K562 (cell line): Measurements from ENCODE around the gene UBA52. TPM values are rescaled to one million over a fixed set of nuclear protein-coding genes. Genes with fewer than 3 reads are reported as not detected.
A peak's percentile ranks its signal among the peaks of the same experiment; 100 is the strongest.

Experiments used
- BRCA1 ChIP-seq, 2 experiments: fragments of 450-650 bp in 1 of 2; sonication (generic) in 1 of 2; formaldehyde crosslinking in 1 of 2; IDR thresholded peaks; 2 replicates each; pipeline versions ENCODE4 v1.5.0 to v1.6.1; 2017 to 2020; ENCODE audit warnings: mild to moderate bottlenecking in 1 of 2, missing genetic modification reagents in 1 of 2
- CXXC5 ChIP-seq: fragments of 250-450 bp; sonication (Bioruptor Pico); IDR thresholded peaks from 2 replicates; pipeline ENCODE4 v1.8.0; 2022; ENCODE audit warnings: inconsistent platforms, mild to moderate bottlenecking, moderate library complexity
- ESRRB ChIP-seq: fragments of 250-450 bp; sonication (Bioruptor Pico); IDR thresholded peaks from 2 replicates; pipeline ENCODE4 v1.5.0; 2020; ENCODE audit warnings: mild to moderate bottlenecking, moderate library complexity, borderline replicate concordance
- GABPA ChIP-seq: fragments of 200-800 bp; sonication (Bioruptor generic); conservative IDR thresholded peaks from 2 replicates; pipeline ENCODE4 v1.6.1; 2016; ENCODE audit warnings: low read depth, missing genetic modification characterization, missing compliant biosample characterization
- JUN ChIP-seq, 2 experiments: sonication (generic) in 1 of 2; formaldehyde crosslinking in 1 of 2; IDR thresholded peaks; 2 replicates each; pipeline versions ENCODE4 v1.6.1 to v1.8.0; 2012 to 2022; ENCODE audit warnings: borderline replicate concordance in 2 of 2, mild to moderate bottlenecking in 2 of 2, improper control_type of control experiment in 1 of 2, low read depth in 1 of 2, low read length in 1 of 2, missing genetic modification reagents in 1 of 2
- LEF1 ChIP-seq: fragments of 450-650 bp; IDR thresholded peaks from 2 replicates; pipeline ENCODE4 v1.6.1; 2016; ENCODE audit warnings: mild to moderate bottlenecking
- RBM14 ChIP-seq: fragments of 200-400 bp; formaldehyde crosslinking; IDR thresholded peaks from 2 replicates; pipeline ENCODE4 v1.6.1; 2018; ENCODE audit warnings: low read depth, mild to moderate bottlenecking, low read length, moderate library complexity, borderline replicate concordance; ENCODE audit not compliant: insufficient read depth
- RBM17 ChIP-seq: fragments of 200-400 bp; formaldehyde crosslinking; IDR thresholded peaks from 2 replicates; pipeline ENCODE4 v1.6.1; 2017; ENCODE audit warnings: low read depth, mild to moderate bottlenecking, low read length, borderline replicate concordance
- RBM34 ChIP-seq: fragments of 200-400 bp; formaldehyde crosslinking; IDR thresholded peaks from 2 replicates; pipeline ENCODE4 v1.6.1; 2018; ENCODE audit warnings: low read length, borderline replicate concordance; ENCODE audit not compliant: insufficient read depth
- SIN3A ChIP-seq, 2 experiments: fragments of 150-350 bp in 1 of 2; IDR thresholded peaks; 2 replicates each; pipeline ENCODE4 v1.6.1; 2011 to 2016; ENCODE audit warnings: borderline replicate concordance in 2 of 2, low read depth in 2 of 2, low read length in 2 of 2, mild to moderate bottlenecking in 2 of 2, moderate library complexity in 2 of 2; ENCODE audit not compliant: control insufficient read depth in 1 of 2
- SIX5 ChIP-seq, 2 experiments: IDR thresholded peaks; 2 replicates each; pipeline ENCODE4 v1.6.1; 2011; ENCODE audit warnings: low read length in 2 of 2, borderline replicate concordance in 1 of 2, low read depth in 1 of 2, mild to moderate bottlenecking in 1 of 2, moderate library complexity in 1 of 2; ENCODE audit not compliant: insufficient read depth in 1 of 2
- polyA plus RNA-seq, 8 experiments: library from polyadenylated mRNA; depleted of rRNA in 4 of 8; stranded (reverse) in 5 of 8; unstranded in 3 of 8; fragments of >200 nt; fragmentation: Nextera tagmentation in 2 of 8; fragmentation: Illumina TruSeq in 1 of 8; extraction: Ambion mirVana in 2 of 8; extraction: Trizol in 1 of 8; gene quantifications; 2 replicates each; pipeline versions ENCODE4 v1.2.1 to v1.2.3, GENCODE V29; 2011 to 2014; ENCODE audit warnings: inconsistent platforms in 1 of 8, missing spikeins in 1 of 8
- total RNA-seq, 7 experiments: library from RNA; depleted of rRNA in 6 of 7; stranded (reverse); fragments of >200 nt in 6 of 7; fragmentation: Illumina TruSeq in 2 of 7; extraction: Trizol in 2 of 7; gene quantifications; 2 replicates each; pipeline versions ENCODE4 v1.2.1 to v1.2.3, GENCODE V29; 2011 to 2021; ENCODE audit warnings: low replicate concordance in 1 of 7
- TF ChIP-seq, protein P1 (sequence below), 2 experiments: fragments of 450-650 bp; IDR thresholded peaks; 2 replicates each; pipeline ENCODE4 v1.6.1; 2016
- TF ChIP-seq, protein P2 (sequence below), 2 experiments: fragments of 450-650 bp; formaldehyde crosslinking in 1 of 2; IDR thresholded peaks; 2 replicates each; pipeline versions ENCODE4 v1.4.0 to v1.6.1; 2014 to 2020; ENCODE audit warnings: mild to moderate bottlenecking in 2 of 2, borderline replicate concordance in 1 of 2, low read depth in 1 of 2
- TF ChIP-seq, protein P3 (sequence below): fragments of 450-650 bp; conservative IDR thresholded peaks from 2 replicates; pipeline ENCODE4 v1.6.1; 2016; ENCODE audit warnings: missing genetic modification characterization, low read depth, mild to moderate bottlenecking, missing compliant biosample characterization, moderate library complexity

The UBA52 gene
- total and polyA plus RNA-seq, 9 of the 15 experiments (the other 6 are each of a cell fraction or from before 2014, with no cell fraction given), result 1,110 to 2,751 (median 1,733) TPM

DNA sequence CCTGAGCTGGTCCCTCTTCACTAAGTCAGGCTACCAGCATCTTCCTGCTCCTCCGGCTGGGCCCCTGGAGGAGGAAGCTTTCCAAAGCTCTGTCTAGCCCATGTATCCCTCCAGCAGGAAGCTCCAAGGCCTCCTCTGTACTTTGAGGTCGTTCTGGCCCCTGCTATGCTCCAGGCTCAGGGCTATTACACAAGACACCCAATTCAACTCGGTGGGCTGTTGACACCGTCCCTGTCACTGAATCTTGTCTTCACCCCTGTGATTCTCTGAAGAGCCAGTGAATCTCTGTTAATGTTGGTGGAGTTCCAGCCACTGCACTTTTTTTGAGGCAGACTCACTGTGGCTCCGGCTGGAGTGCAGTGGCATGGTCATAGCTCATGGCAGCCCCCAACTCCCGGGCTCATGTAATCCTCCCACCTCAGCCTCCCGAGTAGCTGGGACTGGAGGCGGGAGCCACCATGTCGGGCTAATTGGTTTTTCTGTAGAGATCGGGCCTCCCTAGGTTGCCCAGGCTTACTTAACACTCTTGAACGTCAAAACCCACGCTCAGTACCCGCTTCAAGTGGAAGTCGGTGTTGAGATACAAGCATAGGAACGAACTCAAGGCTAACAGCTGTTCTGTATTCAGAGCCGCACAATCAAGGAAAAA lies 16.4 kb downstream of the UBA52 start (continued):
- TF ChIP-seq BRCA1 (IDR thresholded peaks at IDR 0.05) (no peak), BRCA1 (CRISPR knock-in tag; IDR thresholded peaks at IDR 0.05) (no peak), ESRRB (CRISPR knock-in tag) (no peak), LEF1 (no peak), SIX5 (IDR thresholded peaks at IDR 0.05; ENCODE audit: borderline replicate concordance in 1 of 2, insufficient read depth in 1 of 2, low read depth in 1 of 2, low read length in 2 of 2) (no peak), GABPA (tag) (no peak), RBM34 (no peak), RBM17 (no peak), SIN3A (IDR thresholded peaks at IDR 0.05; ENCODE audit: borderline replicate concordance in 2 of 2, control insufficient read depth in 1 of 2, low read depth in 2 of 2, low read length in 2 of 2) (no peak; a peak in 1 of 4 replicates), JUN (IDR thresholded peaks at IDR 0.05; ENCODE audit: borderline replicate concordance, low read depth, low read length) (no peak), JUN (CRISPR knock-in tag; IDR thresholded peaks at IDR 0.05; ENCODE audit: borderline replicate concordance) (no peak), CXXC5 (no peak), RBM14 (no peak)
- TF ChIP-seq, protein P1, sequence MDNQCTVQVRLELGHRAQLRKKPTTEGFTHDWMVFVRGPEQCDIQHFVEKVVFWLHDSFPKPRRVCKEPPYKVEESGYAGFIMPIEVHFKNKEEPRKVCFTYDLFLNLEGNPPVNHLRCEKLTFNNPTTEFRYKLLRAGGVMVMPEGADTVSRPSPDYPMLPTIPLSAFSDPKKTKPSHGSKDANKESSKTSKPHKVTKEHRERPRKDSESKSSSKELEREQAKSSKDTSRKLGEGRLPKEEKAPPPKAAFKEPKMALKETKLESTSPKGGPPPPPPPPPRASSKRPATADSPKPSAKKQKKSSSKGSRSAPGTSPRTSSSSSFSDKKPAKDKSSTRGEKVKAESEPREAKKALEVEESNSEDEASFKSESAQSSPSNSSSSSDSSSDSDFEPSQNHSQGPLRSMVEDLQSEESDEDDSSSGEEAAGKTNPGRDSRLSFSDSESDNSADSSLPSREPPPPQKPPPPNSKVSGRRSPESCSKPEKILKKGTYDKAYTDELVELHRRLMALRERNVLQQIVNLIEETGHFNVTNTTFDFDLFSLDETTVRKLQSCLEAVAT (IDR thresholded peaks at IDR 0.05), result no peak
- TF ChIP-seq, protein P2, sequence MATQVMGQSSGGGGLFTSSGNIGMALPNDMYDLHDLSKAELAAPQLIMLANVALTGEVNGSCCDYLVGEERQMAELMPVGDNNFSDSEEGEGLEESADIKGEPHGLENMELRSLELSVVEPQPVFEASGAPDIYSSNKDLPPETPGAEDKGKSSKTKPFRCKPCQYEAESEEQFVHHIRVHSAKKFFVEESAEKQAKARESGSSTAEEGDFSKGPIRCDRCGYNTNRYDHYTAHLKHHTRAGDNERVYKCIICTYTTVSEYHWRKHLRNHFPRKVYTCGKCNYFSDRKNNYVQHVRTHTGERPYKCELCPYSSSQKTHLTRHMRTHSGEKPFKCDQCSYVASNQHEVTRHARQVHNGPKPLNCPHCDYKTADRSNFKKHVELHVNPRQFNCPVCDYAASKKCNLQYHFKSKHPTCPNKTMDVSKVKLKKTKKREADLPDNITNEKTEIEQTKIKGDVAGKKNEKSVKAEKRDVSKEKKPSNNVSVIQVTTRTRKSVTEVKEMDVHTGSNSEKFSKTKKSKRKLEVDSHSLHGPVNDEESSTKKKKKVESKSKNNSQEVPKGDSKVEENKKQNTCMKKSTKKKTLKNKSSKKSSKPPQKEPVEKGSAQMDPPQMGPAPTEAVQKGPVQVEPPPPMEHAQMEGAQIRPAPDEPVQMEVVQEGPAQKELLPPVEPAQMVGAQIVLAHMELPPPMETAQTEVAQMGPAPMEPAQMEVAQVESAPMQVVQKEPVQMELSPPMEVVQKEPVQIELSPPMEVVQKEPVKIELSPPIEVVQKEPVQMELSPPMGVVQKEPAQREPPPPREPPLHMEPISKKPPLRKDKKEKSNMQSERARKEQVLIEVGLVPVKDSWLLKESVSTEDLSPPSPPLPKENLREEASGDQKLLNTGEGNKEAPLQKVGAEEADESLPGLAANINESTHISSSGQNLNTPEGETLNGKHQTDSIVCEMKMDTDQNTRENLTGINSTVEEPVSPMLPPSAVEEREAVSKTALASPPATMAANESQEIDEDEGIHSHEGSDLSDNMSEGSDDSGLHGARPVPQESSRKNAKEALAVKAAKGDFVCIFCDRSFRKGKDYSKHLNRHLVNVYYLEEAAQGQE (IDR thresholded peaks at IDR 0.05; ENCODE audit: borderline replicate concordance), result no peak
- TF ChIP-seq, protein P2 (CRISPR knock-in tag; IDR thresholded peaks at IDR 0.05; ENCODE audit: low read depth), result 0 out of 2 replicates have a peak, but pooled peaks have one; percentile 19
- TF ChIP-seq, protein P3, sequence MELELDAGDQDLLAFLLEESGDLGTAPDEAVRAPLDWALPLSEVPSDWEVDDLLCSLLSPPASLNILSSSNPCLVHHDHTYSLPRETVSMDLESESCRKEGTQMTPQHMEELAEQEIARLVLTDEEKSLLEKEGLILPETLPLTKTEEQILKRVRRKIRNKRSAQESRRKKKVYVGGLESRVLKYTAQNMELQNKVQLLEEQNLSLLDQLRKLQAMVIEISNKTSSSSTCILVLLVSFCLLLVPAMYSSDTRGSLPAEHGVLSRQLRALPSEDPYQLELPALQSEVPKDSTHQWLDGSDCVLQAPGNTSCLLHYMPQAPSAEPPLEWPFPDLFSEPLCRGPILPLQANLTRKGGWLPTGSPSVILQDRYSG (tag), result peak; percentile 47; the same call in 1 of the 2 replicates
